Uterus (tissue), 2 donors: Measurements from ENCODE around the gene RAB3GAP1.

Source experiments
- CTCF ChIP-seq, 4 experiments: fragments of 200-600 bp in 2 of 4; fragments of 450-650 bp in 2 of 4; sonication (generic) in 2 of 4; IDR thresholded peaks; one replicate each; pipeline ENCODE4 v1.5.1; 2016 to 2019; ENCODE audit warnings: antibody characterized with exemption in 4 of 4, mild to moderate bottlenecking in 2 of 4, moderate library complexity in 1 of 4
- POLR2A ChIP-seq, 2 donors: fragments of 450-650 bp; IDR thresholded peaks; one replicate each; pipeline ENCODE4 v1.6.1; 2016; ENCODE audit warnings: antibody characterized with exemption in 2 of 2, mild to moderate bottlenecking in 1 of 2, moderate library complexity in 1 of 2

- no peak for TF ChIP-seq CTCF (IDR thresholded peaks at IDR 0.05)
- no peak for TF ChIP-seq POLR2A (IDR thresholded peaks at IDR 0.05)
Measured at GRCh38 chr2:135189148-135189547, 137.1 kb downstream of the RAB3GAP1 start.
